SJSA1 (cell line): ENCODE data around the gene RETN. TPM values are rescaled to one million over a fixed set of nuclear protein-coding genes. Genes with fewer than 3 reads are reported as not detected.

Experiments used
- DNase-seq, 2 experiments: peaks; one replicate each; pipeline ENCODE4 v3.0.0-alpha.2; 2015 to 2020; ENCODE audit warnings: low spot score in 2 of 2, low read depth in 1 of 2
- H3K27ac ChIP-seq: fragments of 250-450 bp; sonication (Bioruptor Pico); 2 replicates; pipeline ENCODE4 v1.5.1; 2020; ENCODE audit warnings: mild to moderate bottlenecking, moderate library complexity
- H3K27me3 ChIP-seq: fragments of 250-450 bp; sonication (Bioruptor Pico); replicated peaks from 2 replicates; pipeline ENCODE4 v1.5.1; 2020; ENCODE audit warnings: mild to moderate bottlenecking, moderate library complexity
- H3K36me3 ChIP-seq: fragments of 250-450 bp; sonication (Bioruptor Pico); 2 replicates; pipeline ENCODE4 v1.5.1; 2020; ENCODE audit warnings: mild to moderate bottlenecking
- H3K4me1 ChIP-seq: fragments of 250-450 bp; sonication (Bioruptor Pico); replicated peaks from 2 replicates; pipeline ENCODE4 v1.6.1; 2021; ENCODE audit warnings: mild to moderate bottlenecking
- H3K4me3 ChIP-seq: fragments of 250-450 bp; sonication (Bioruptor Pico); 2 replicates; pipeline ENCODE4 v1.5.1; 2020; ENCODE audit warnings: mild to moderate bottlenecking
- H3K9me3 ChIP-seq: fragments of 250-450 bp; sonication (Bioruptor Pico); replicated peaks from 2 replicates; pipeline ENCODE4 v1.5.1; 2020; ENCODE audit warnings: mild to moderate bottlenecking
- total RNA-seq: library from RNA; depleted of rRNA; stranded (reverse); fragments of >200 nt; shearing (Covaris generic); gene quantifications from 2 replicates; pipeline ENCODE4 v1.2.3, GENCODE V29; 2014

RETN gene
- total RNA-seq, 1 experiment from 2014 or later, result not detected

GRCh38 chr19:7677669-7678311 lies 8.9 kb downstream of the RETN start:
- DNase-seq, result no peak
- H3K36me3 ChIP-seq, result peaks cover 15% of the 10 kb centered on the region
- H3K9me3 ChIP-seq, result no peaks in the 10 kb centered on the region; the same call in 1 of the 2 replicates
- H3K4me3 ChIP-seq, result no peak overlapping the region
- peaks cover 9% of the 10 kb centered on the region for H3K4me1 ChIP-seq
- peaks cover 15% of the 10 kb centered on the region; the same call in 1 of the 2 replicates for H3K27me3 ChIP-seq
- H3K27ac ChIP-seq, result no peak overlapping the region

DNA sequence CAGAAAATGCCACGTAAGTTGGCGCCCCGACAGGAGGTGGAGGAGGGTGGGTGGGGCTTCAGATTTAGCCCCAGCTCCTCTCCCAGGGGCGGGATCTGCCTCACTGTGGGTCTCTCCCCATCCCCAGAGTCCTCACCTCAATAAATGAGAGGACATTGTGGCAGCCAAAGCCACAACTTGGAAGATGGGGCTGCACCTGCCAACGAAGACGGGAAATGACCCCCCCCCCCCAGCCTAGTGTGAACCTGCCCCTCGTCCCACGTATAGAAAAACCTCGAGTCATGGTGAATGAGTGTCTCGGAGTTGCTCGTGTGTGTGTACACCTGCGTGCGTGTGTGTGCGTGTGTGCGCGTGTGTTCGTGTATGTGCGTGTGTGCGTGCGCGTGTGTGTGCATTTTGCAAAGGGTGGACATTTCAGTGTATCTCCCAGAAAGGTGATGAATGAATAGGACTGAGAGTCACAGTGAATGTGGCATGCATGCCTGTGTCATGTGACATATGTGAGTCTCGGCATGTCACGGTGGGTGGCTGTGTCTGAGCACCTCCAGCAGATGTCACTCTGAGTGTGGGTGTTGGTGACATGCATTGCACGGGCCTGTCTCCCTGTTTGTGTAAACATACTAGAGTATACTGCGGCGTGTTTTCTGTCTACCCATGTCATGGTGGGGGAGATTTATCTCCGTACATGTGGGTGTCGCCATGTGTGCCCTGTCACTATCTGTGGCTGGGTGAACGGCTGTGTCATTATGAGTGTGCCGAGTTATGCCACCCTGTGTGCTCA lies 10.3 kb downstream of the RETN start:
- Histone ChIP-seq H3K4me3 (no peak overlapping the region), H3K9me3 (no peaks in the 10 kb centered on the region), H3K27me3 (peaks cover 15% of the 10 kb centered on the region; the same call in 1 of the 2 replicates), H3K27ac (no peak overlapping the region), H3K36me3 (peaks cover 28% of the 10 kb centered on the region), H3K4me1 (peaks cover 9% of the 10 kb centered on the region)
- DNase-seq, result no peak

DNA sequence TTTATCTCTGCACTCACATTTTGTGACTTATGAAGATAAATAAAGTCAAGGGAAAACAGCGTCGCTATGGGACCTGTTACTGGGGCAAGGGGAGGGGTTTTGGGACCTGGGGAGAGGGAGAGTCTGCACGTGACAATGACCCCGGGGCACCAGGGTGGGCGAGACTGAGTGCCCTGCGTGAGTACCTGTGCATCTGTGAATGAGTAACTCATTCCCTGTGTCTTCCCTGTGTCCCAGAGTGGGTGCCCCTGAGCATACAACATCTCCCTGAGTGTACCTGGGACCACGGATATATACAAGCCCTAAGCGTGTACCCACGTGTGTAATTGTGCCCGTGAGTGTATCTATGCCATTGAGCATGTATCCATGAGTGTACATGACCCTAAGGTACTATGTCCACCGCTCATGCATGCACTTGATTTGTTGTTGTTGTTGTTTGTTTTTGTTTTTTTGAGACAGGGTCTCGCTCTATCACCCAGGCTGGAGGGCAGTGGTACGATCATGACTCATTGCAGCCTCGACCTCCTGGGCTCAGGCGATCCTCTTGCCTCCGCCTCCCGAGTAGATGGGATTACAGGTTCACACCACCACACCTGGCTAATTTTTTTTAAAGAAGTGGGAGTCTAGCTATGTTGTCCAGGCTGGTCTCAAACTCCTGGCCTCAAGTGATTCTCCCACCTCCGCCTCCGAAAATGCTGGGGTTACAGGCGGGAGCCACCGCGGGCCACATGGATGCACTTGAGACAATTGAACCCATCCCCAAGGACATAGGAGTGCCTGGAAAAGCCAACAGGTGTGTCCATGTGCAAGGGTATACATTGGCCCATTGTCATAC lies 11.1 kb downstream of the RETN start:
- Histone ChIP-seq H3K36me3 (peaks cover 29% of the 10 kb centered on the region), H3K4me3 (peak overlapping the region; percentile 95), H3K4me1 (peaks cover 9% of the 10 kb centered on the region), H3K27ac (no peak overlapping the region), H3K27me3 (peaks cover 15% of the 10 kb centered on the region; the same call in 1 of the 2 replicates), H3K9me3 (no peaks in the 10 kb centered on the region)
- no peak for DNase-seq

- peak; percentile 62 to 77 for DNase-seq
- Histone ChIP-seq H3K27ac (peak within 1 kb of the TSS; percentile 58), H3K4me3 (peak within 1 kb of the TSS; percentile 95), H3K27me3 (peaks cover 15% of the 10 kb centered on the region; the same call in 1 of the 2 replicates), H3K4me1 (peaks cover 9% of the 10 kb centered on the region), H3K36me3 (peaks cover 29% of the 10 kb centered on the region), H3K9me3 (no peaks in the 10 kb centered on the region)
Observed at GRCh38 chr19:7680606-7681339, 11.9 kb downstream of the RETN start, which contains the start of gene TRAPPC5. TRAPPC5 (plus strand) TSS chr19:7680833; CDS start chr19:7682254, 1,421 bp downstream.

GRCh38 chr19:7681340-7682174 lies 12.7 kb downstream of the RETN start:
- peaks cover 9% of the 10 kb centered on the region for H3K4me1 ChIP-seq
- H3K36me3 ChIP-seq, result peaks cover 29% of the 10 kb centered on the region
- peaks cover 13% of the 10 kb centered on the region; the same call in 1 of the 2 replicates for H3K27me3 ChIP-seq
- H3K4me3 ChIP-seq, result peak overlapping the region; percentile 95
- H3K27ac ChIP-seq, result no peak overlapping the region
- H3K9me3 ChIP-seq, result no peaks in the 10 kb centered on the region
- peak; percentile 18 to 64 for DNase-seq

- Histone ChIP-seq H3K27ac (no peak overlapping the region), H3K4me3 (no peak overlapping the region)
- DNase-seq, result no peak
Observed at GRCh38 chr19:7682175-7682855, 13.5 kb downstream of the RETN start.

GRCh38 chr19:7685546-7686445 lies 16.9 kb downstream of the RETN start:
- H3K9me3 ChIP-seq, result no peaks in the 10 kb centered on the region

More at GRCh38 chr19:7682175-7682855, 13.5 kb downstream of the RETN start:
- Histone ChIP-seq H3K36me3 (peaks cover 29% of the 10 kb centered on the region), H3K4me1 (peaks cover 9% of the 10 kb centered on the region), H3K9me3 (no peaks in the 10 kb centered on the region), H3K27me3 (peaks cover 7% of the 10 kb centered on the region; the same call in 1 of the 2 replicates)

GRCh38 chr19:7687177-7687576 lies 18.3 kb downstream of the RETN start:
- Histone ChIP-seq H3K27me3 (no peaks in the 10 kb centered on the region), H3K9me3 (no peaks in the 10 kb centered on the region), H3K27ac (no peak overlapping the region), H3K4me3 (no peak overlapping the region), H3K36me3 (peaks cover 21% of the 10 kb centered on the region), H3K4me1 (no peaks in the 10 kb centered on the region)
- no peak for DNase-seq

More at GRCh38 chr19:7685546-7686445, 16.9 kb downstream of the RETN start:
- Histone ChIP-seq H3K27ac (no peak overlapping the region), H3K36me3 (peaks cover 27% of the 10 kb centered on the region), H3K4me3 (no peak overlapping the region), H3K27me3 (no peaks in the 10 kb centered on the region), H3K4me1 (peaks cover 5% of the 10 kb centered on the region; the same call in 1 of the 2 replicates)
- no peak for DNase-seq

DNA sequence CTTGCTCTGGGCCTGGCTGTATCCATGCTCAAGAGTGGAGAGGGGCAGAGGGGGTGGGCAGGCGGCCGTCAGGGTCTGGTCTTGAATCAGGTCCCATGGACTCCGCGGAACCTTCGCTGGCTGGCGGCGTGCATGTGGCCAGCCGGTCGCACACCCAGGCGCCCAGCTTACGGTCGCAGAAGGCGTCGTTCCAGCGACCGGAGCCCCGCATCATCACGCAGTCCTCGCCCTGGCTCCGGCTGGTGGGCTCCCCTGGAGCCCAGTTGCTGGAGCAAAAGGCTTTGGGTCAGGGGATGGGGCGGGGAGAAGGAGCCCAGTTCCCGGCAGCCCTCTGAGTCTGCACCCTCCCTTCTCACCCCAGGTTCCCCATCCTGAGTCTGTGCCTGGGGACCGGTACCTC lies 20.3 kb downstream of the RETN start:
- Histone ChIP-seq H3K9me3 (no peaks in the 10 kb centered on the region), H3K4me1 (no peaks in the 10 kb centered on the region), H3K36me3 (peaks cover under 1% of the 10 kb centered on the region; the same call in 1 of the 2 replicates), H3K27me3 (no peaks in the 10 kb centered on the region), H3K27ac (no peak overlapping the region), H3K4me3 (no peak overlapping the region)
- DNase-seq, result no peak

- Histone ChIP-seq H3K4me1 (no peaks in the 10 kb centered on the region), H3K27me3 (no peaks in the 10 kb centered on the region), H3K4me3 (no peak overlapping the region), H3K9me3 (no peaks in the 10 kb centered on the region), H3K27ac (no peak overlapping the region), H3K36me3 (no peaks in the 10 kb centered on the region)
- no peak for DNase-seq
Observed at GRCh38 chr19:7690779-7691258, 22.0 kb downstream of the RETN start.

GRCh38 chr19:7691497-7691896 lies 22.6 kb downstream of the RETN start:
- no peak for DNase-seq
- Histone ChIP-seq H3K36me3 (no peaks in the 10 kb centered on the region), H3K27me3 (no peaks in the 10 kb centered on the region), H3K4me3 (no peak overlapping the region), H3K27ac (no peak overlapping the region), H3K9me3 (no peaks in the 10 kb centered on the region), H3K4me1 (no peaks in the 10 kb centered on the region)
